Spleen (tissue), 7 donors: Measurements from ENCODE around the gene PNMA1.

Experiments used
- POLR2A ChIP-seq, 3 donors: fragments of 450-650 bp; IDR thresholded peaks; one replicate each; pipeline ENCODE4 v1.5.1; 2017; ENCODE audit warnings: antibody characterized with exemption in 3 of 3, mild to moderate bottlenecking in 1 of 3
- TF ChIP-seq, protein P1 (sequence below), 11 experiments: fragments of 200-600 bp in 7 of 11; fragments of 450-650 bp in 4 of 11; sonication (generic) in 4 of 11; IDR thresholded peaks in 8 of 11; conservative IDR thresholded peaks in 3 of 11; 1 replicate in 7 of 11; 2 replicates in 4 of 11; pipeline versions ENCODE4 v1.4.0 to v1.8.0; 2016 to 2021; ENCODE audit warnings: antibody characterized with exemption in 11 of 11, inconsistent platforms in 4 of 11, mild to moderate bottlenecking in 1 of 11
- donor health status: DM: no; HTN: no; CAD: no; lungs with moderate emphysema.
- donor health status: DM: no; HTN: no; CAD: no.
- donor health status: DM: no; HTN: no; CAD: no.

DNA sequence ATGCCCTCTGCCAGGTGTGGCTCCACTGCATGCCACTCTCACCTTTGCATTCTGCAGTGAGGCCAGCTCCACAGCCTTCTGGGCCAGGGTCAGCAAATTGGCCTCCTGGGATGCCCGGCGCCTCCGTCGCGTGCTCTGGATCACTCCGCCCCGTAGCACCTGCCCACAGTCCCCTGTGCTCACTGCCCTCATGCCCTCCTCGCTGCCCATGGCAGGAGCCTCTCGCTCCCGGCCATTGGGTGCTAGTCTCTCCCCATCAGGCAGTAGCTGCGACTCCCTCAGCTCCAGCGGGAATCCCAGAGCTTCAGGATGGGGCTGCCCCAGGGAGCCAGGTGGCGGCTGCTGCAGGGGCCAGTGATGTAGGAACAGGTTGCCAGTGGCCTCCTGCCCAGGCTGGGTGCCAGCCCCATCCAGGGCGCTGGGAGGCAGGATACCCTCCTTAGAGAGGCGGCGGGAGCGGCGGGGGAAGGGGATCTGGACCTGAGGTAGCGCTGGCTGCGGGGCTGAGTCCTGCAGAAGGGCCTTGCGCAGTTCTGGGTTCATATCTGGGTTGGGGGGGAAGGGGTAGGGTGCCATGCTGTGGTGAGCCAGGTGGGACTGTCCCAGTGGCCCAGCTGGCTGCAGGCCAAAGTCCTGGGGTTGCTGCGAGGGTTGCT is 24.5 kb upstream of the PNMA1 start:
- no peak for TF ChIP-seq POLR2A (IDR thresholded peaks at IDR 0.05)
- TF ChIP-seq, protein P1, sequence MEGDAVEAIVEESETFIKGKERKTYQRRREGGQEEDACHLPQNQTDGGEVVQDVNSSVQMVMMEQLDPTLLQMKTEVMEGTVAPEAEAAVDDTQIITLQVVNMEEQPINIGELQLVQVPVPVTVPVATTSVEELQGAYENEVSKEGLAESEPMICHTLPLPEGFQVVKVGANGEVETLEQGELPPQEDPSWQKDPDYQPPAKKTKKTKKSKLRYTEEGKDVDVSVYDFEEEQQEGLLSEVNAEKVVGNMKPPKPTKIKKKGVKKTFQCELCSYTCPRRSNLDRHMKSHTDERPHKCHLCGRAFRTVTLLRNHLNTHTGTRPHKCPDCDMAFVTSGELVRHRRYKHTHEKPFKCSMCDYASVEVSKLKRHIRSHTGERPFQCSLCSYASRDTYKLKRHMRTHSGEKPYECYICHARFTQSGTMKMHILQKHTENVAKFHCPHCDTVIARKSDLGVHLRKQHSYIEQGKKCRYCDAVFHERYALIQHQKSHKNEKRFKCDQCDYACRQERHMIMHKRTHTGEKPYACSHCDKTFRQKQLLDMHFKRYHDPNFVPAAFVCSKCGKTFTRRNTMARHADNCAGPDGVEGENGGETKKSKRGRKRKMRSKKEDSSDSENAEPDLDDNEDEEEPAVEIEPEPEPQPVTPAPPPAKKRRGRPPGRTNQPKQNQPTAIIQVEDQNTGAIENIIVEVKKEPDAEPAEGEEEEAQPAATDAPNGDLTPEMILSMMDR (IDR thresholded peaks at IDR 0.05 in 8 of 11, conservative IDR thresholded peaks at IDR 0.05 in 3 of 11): no peak
